Inflammatory macrophage treated with lipopolysaccharide for 1 hour (primary cell): ENCODE measurements around the gene LRP1.
"Not testable (repeated sequence)": the region's sequence is repeated elsewhere in the genome, so short reads cannot be mapped to it uniquely, and the experiment has no call there.

ENCODE experiments used
- DNase-seq, 2 donors: peaks; one replicate each; pipeline ENCODE4 v3.0.0-alpha.2; 2020 to 2022

The LRP1 gene

GRCh38 chr12:57112492-57113294 is 15.6 kb upstream of the LRP1 start:
- no peak for DNase-seq

DNA sequence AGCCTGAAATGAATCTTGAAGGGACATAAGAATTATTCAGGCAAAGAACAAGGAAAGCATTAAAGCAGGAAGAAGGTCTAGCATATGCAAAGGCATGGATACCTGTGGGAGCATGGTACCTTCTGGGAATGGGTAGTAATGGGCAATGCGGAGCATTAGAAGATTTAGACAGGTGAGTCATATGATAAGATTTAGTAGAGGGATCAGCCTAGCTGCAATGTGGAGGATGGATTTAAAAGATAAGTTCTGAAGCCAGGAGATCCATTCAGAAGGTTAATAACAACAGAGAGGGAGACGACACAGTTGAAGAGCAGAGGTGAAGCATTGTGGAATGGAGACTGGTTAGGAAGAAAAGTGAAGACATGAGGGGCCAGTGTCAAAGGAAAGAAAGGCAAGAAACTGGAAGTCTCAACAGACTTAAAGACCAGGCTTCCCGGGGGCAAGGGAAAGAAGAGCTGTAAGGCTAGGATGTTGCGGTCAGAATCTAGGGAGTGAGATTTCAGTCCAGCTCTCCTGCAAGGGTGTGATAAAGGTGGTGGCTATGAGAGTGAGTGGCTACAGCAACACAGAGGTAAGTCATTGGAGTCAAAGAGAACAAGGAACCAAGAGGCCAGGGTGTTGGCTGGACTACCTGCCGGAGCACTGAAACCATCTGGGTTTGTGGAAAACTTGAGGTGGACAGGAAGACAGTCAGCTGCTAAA is 11.6 kb upstream of the LRP1 start:
- no peak for DNase-seq

DNA sequence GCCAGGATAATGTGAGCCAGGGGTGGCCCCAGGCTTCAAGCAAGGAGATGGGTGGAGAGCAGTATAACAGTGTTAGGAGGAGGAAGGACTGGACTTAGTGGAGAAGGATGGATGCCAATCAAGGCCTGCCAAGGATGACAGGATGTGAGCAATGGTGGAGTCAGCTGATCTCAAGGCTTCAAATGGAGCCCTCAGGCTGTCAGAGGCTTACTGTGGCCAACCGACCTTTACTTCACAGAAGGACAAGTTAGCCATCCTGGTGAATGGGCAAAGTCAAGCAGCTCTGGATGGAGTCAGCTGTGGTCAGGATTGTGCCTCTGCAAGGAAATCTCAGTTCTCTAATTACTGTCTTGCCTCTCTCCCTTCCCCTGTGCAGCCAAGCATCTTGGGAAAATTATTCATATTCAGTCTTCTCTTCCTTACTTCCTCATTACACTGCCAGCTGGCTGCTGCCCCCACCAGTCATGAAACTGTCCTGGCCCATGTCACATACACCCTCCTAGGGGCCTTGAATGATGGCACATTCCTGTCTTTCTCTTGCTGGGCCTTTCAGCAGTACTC is 9.5 kb upstream of the LRP1 start:
- peak; percentile 66 to 73 for DNase-seq

GRCh38 chr12:57119294-57120085 is 8.8 kb upstream of the LRP1 start:
- DNase-seq, result no peak

- DNase-seq, result not testable (repeated sequence)
Observed at GRCh38 chr12:57120718-57121117, 7.6 kb upstream of the LRP1 start.

DNA sequence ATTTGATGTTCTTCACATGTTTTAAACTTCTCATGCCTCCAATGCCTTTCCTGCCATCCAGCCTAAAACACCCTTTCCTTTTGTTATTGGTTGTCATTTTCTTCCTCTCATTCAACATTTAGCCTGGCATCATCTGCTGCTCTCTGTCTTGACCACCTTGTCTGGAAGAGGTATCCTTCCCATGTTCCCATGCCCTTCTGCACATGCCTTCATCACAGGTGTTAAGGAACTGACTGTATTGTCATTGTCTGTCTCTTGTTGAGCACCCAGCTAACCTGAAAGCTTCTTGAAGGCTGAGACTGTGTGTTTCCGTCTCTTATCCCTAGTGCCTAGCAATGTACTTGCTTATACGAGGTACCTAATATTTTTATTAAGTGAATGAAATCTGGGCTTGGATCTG is 4.5 kb upstream of the LRP1 start:
- no peak for DNase-seq

DNA sequence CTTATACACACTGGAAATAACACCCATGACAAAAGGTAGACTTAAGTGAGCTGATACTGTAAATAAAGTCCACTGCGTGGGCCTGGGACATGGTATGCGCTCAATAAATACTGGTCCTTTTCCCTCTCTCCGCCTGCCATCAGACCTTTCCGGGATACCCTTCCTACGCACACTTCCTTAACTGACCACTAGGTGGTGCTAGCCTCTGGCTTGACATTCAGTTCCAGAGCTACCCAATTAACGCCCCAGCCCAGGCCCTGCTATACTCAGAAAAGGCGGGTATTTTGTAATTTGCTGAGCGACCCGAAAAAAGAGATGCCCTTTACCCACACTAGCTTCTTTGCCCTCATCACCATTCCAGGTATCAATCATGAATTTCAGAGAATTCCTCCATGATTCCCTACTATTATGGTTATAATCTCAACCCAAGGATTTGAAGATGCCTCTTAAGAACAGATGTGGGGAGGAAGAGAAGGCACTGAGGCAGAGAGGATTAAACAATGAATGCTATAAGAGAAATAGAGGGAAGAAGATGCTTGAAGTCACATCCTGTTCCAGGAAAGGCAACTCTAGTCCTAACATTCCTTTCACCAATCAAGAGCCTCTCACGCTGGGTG is 3.9 kb upstream of the LRP1 start:
- peak; percentile 64 to 96 for DNase-seq

DNA sequence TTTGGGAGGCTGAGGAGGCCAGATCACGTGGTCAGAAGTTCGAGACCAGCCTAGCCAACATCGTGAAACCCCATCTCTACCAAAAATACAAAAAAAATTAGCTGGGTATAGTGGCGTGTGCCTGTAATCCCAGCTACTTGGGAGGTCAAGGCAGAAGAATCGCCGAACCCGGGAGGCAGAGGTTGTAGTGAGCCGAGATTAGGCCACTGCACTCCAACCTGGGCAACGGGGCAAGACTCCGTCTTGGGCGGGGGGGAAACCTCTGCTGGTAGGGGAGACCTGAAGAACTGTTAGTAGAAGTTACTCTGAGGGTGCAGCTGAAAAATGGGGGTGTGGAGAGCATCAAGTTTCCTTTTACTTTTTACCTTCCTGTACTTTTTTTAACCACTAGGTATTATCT is 2.2 kb upstream of the LRP1 start:
- no peak for DNase-seq

DNA sequence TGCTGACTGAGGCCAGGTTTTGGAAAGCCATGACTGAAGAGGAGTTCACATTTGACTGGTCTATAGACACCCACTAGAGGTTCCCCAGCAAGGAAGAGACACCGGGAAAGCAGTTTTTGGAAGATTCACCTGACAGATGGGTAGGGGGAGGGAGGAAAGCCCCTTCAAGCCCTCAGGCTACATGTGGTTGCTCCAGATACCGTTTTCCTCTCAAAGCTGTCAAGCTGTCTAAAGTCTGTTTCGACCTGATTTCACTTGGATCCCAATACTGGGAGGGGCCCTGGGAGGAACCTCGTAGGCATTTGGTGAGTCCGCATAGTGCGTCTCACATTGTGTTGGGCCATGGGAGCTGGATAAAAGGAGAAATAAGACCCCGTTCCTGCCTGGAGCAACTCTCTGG is 1.7 kb upstream of the LRP1 start:
- DNase-seq, result no peak

- peak; percentile 47 to 54 for DNase-seq
Observed at GRCh38 chr12:57127101-57127725, 1.1 kb upstream of the LRP1 start.

GRCh38 chr12:57128519-57129247 is 400 bp downstream of the LRP1 start:
- no peak for DNase-seq

DNA sequence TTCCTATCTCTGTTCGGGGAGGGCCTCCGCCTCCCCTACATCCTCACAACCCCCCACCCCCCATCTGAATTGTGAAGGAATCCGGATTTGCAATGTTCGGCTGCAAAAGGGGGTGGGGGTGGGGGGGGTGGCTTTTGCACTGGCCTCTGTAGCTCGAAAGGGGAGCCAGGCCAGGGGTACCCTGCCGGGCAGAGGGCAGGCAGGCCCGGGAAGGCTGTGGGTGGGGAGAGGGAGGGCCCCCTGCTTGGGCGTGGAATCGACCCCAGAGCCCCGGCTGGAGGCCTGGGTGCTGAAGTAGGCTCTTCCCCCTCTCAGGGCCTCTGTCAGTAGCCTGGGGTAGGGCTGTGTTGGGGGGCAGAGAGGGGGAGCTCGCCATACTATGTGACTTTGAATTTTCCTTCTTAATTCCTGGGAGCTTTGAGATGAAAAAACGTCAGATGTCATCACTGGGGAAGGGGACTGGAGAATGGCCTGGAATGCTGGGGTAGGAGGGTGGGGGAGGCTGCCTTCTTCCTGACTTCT is 1.1 kb downstream of the LRP1 start:
- no peak for DNase-seq

DNA sequence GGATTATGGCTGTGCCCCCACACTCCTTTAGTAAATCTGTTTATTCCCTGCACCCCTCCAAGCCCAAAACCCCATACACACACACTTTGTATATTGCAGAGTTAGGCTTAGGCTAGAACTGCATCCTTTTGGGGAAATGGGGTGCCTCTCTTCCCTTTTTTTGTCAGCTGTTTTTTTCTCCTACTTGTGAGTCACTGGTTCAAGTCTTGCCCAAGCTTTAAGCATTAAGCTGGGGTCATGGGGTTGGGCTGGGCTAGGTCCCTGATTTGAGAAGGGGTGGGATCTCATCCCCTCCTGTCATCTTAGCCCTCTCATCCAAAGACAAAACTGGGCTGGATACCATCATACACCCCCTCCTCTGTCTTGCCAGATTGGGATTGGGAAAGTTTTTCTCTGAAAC is 1.6 kb downstream of the LRP1 start:
- peak; percentile 87 for DNase-seq

- no peak for DNase-seq
Observed at GRCh38 chr12:57130941-57131340, 2.7 kb downstream of the LRP1 start.

GRCh38 chr12:57131896-57132744 is 3.8 kb downstream of the LRP1 start:
- DNase-seq, result no peak

- DNase-seq, result no peak
Observed at GRCh38 chr12:57133013-57133569, 4.8 kb downstream of the LRP1 start.

- no peak for DNase-seq
Observed at GRCh38 chr12:57133916-57134315, 5.6 kb downstream of the LRP1 start.

DNA sequence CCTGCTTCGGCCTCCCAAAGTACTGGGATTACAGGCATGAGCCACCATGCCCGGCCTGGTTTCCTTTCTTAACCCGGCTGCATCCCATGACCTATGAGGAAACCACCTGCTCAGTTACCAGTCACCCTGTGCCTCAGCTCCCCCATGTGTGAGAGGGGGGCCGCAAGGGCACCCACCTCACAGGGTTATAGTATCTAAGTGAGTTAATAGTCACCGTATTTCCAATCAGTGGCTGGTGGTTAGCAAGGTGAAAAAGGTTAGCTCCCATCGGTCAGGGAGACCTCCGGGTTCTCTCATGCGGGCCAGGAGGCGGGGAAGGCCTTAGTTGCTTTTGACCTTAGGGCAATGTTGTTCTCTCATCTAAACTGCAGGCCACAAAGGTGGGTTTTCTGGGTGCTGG is 6.7 kb downstream of the LRP1 start:
- no peak for DNase-seq

GRCh38 chr12:57135527-57136326 is 7.4 kb downstream of the LRP1 start:
- DNase-seq, result no peak
